SIG-M5 treated with dmso at 0.1 percent for 504 hours (cell line): ENCODE results near the gene UPK1A.
"Not testable (repeated sequence)": the region's sequence is repeated elsewhere in the genome, so short reads cannot be mapped to it uniquely, and the experiment has no call there.

ENCODE experiments used
- DNase-seq: peaks from one replicate; lab custom pipeline; 2025; ENCODE audit not compliant: unreplicated experiment; lab: John Stamatoyannopoulos, UW

Gene UPK1A

GRCh38 chr19:35644206-35644986, 21.9 kb upstream of the UPK1A start:
- peak; percentile 97 for DNase-seq

DNA sequence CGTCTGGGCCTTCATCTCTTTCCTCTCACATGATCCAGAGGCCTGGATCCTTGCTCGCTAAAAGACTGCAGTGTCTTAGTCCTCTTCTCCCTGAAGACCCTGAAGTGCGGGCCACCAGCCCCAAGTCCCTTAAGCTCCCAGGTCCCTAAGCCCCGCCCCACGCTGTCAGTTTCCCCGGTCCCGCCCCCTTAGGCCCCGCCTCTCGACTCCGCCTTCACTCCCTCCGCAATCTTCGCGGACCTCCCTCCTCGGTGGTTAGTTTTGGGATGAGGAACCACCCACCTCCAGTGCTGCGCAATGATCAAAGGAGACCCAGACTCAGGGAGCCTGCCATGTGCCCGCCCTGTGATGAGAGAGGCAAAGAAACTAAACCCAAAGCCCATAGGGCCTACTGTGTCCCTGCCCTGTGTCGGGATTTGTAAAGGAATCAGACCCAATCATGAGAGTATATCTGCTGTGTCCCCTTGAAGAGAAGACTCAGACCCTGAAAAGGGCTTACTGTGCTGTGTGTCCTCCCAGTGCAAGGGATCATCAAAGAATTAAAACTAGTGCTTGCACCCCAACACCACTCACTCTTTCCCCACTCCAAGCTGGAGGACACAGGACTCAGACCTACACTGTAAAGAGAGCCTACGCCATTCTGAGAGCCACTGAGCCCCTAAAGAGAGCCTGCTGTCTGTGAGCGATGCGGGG, 21.2 kb upstream of the UPK1A start:
- peak; percentile 82 for DNase-seq

DNA sequence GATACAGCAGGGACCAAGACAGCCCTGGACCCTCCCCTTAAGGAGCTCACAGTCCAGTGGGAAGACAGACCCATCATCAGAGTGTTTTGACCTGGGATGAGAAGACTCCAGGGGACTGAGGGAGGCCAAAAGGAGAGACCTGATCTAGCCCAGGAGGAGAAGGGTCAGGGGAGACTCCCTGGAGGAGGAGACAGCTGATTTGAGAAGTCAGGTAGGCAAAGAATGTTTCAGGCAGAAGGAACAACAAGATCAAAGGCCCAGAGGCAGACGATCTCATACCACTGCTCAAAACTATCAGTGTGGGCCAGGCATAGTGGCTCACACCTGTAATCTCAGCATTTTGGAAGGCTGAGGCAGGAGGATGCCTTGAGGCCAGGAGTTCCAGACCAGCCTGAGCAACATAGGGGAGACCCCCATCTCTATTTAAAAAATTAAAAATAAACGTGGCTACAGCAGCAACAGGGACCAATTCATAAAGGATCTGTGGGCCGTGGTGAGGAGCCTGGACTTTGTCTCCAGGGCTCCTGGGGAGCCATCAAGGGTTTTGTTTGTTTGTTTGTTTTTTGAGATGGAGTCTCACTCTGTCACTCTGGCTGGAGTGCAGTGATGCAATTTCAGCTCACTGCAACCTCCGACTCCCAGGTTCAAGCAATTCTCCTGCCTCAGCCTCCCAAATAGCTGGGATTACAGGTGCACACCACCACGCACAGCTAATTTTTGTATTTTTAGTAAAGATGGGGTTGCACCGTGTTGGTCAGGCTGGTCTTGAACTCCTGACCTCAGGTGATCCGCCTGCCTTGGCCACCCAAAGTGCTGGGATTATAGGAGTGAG, 20.4 kb upstream of the UPK1A start:
- no peak for DNase-seq

- DNase-seq = peak; percentile 99
Observed at GRCh38 chr19:35648017-35648961, 18.0 kb upstream of the UPK1A start, which contains the start of gene COX6B1. TSS of gene COX6B1 (plus strand) at chr19:35648323. CDS start at chr19:35651244, 2,921 bp downstream.

GRCh38 chr19:35650581-35650980, 15.7 kb upstream of the UPK1A start:
- no peak for DNase-seq

DNA sequence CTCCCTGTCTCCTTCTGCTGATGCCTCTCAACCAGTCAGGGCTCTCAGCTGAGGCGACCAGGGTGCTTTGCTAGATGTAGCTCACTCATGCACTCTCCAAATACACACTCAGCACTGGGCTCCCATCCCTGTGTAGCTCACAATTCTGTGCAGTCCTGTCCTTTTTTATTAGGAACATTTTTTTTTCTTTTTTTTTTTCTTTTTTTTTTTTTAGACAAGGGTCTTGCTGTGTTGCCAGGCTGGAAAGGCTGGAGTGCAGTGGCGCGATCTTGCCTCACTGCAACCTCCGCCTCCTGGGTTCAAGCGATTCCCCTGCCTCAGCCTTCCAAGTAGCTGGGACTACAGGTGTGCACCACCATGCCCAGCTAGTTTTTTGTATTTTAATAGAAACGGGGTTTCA, 11.5 kb upstream of the UPK1A start:
- DNase-seq = not testable (repeated sequence)

DNA sequence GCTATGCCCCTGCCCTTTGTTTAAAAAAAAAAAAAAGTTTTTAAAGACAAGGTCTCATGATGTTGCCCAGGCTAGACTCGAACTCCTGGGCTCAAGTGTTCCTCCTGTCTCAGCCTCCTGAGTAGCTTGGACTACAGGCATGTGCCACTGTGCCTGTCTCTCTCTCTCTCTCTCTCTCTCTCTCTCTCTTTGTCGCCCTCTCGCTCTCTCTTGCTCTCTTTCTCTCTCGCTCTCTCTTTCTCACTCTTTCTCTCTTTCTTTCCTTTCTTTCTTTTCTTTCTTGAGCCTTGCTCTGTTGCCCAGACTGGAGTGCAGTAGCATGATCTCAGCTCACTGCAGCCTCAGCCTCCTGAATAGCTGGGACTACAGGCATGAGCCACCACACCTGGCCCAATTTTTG, 10.7 kb upstream of the UPK1A start:
- no peak for DNase-seq

- no peak for DNase-seq
Observed at GRCh38 chr19:35656700-35657099, 9.6 kb upstream of the UPK1A start.

DNA sequence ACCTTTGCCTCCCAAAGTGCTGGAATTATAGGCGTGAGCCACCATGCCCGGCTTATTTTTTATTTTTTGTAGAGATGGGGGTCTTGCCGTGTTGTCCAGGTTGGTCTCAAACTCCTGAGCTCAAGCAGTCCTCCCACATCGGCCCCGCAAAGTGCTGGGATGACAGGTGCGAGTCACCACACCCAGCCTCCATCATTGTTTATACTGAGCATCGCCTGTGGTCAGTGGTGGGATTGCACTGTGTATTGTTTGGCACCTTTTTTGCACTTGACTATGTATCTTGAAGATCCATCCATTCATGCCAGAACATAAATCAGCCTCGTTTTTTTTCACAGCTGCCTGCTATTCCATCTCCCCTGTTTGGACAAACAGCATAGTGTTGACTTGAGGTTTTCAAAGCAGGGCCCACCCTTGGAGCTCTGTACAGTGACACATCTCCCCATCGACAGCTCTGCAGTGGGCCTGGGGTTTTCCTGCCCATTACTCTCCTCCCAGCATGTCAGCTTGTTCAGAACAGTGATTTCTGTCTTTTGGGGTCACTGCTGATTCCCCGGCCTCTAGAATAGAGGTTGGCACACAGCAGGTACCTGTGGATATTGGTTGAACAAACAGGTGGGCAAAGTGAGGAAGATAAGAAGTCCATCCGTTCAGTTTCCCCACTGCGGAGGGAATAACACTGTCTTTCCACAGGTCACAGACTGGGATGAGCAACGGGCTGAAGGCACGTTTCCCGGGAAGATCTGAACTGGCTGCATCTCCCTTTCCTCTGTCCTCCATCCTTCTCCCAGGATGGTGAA, 8.2 kb upstream of the UPK1A start:
- DNase-seq = no peak

GRCh38 chr19:35661995-35662340, 4.3 kb upstream of the UPK1A start:
- no peak for DNase-seq

- no peak for DNase-seq
Observed at GRCh38 chr19:35663981-35664380, 2.3 kb upstream of the UPK1A start.

DNA sequence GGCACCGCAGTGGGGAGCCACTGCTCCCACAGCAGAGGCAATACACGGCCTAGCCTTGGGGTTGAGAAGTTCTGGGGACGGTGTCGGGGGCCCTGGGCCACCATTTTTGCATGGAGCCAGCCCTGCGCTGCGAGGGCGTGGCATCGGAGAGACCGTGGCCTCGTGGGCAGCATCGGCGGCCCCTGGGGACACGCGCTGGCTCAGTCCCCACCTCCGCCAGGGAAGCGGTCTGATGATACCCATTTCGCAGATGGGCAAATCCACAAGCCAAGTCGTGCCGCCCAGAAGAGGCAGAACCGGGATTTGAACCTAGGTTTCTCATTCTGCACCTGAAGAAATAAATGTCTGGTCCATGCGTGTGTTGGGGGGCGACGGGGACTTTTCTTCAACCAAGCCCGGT, 1.2 kb upstream of the UPK1A start:
- DNase-seq = no peak

DNA sequence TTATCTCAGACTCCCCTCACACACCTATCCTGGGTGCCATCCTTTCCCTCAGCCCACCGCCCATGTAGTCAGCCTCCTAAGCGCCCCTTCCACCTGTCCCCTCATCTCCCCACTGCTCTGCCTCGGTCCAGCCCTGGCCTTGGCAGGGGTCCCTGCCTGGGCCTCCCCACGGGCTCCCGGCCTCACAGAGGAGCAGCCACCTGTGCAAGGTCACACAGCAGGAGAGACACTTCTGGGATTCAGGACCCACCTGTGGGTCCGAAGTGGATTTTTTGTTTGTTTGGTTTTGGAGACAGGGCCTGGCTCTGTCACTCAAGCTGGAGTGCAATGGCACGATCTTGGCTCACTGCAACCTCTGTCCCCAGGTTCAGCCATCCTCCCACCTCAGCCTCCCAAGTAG, 713 bp upstream of the UPK1A start:
- DNase-seq = no peak

DNA sequence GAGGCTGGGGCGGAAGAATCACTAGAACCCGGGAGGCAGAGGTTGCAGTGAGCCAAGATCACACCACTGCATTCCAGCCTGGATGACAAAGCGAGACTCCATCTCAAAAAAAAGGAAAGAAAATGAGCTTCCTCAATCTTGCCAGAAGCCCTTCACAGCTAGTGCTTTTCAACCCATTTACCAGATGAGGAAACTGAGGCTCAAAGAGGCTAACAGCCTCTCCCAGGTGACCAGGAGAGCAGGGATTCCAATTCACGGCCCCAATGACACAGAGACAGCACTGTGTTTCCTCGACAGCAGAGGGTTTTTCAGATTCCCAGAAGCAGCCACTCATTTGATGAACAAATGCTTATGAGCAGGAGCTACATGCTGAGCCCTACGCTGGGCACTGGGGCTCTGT, 3.2 kb downstream of the UPK1A start:
- DNase-seq = no peak

- no peak for DNase-seq
Observed at GRCh38 chr19:35669974-35670373, 3.7 kb downstream of the UPK1A start.

DNA sequence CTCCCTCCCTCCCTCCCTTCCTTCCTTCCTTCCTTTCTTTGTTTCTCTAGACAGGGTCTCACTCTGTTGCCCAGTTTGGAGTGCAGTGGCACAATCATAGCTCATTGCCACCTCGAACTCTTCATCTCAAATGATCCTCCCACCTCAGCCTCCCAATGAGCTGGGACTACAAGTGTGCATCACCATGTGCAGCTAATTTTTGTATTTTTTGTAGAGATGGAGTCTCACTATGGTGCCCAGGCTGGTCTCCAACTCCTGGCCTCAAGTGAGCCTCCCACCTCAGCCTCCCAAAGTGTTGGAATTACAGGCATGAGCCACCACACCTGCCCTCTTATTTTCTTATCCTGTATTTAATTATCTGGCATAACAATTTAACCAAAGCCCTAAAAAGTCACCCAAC, 4.4 kb downstream of the UPK1A start:
- no peak for DNase-seq

GRCh38 chr19:35671818-35672217, 5.5 kb downstream of the UPK1A start:
- DNase-seq = peak; percentile 23

DNA sequence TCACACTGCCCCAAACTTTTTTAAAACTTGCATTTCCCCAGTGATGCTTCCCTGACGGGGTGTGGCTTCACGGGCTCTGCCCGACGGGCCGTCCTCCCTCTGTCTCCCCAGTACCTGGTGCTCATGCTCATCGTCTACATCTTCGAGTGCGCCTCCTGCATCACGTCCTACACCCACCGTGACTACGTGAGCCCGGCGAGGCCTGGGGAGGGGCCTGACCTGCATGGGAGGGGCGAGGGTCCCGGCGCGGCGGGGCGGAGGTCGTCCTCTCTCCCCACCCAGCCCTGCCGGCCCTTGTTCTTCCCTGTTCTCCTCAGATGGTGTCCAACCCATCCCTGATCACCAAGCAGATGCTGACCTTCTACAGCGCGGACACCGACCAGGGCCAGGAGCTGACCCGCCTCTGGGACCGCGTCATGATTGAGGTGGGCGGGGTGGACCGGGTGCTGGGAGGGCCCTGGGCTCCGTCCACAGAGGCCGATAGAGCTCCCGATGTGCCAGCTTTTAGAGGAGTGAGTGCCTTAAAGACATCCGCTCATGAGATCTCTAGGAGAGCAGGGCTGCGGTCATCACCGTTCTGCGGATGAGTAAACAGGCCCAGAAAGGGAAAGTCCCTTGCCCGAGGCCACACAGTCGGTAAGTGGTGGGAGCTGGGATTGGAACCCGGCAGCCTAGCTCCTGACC, 6.9 kb downstream of the UPK1A start:
- no peak for DNase-seq

GRCh38 chr19:35675589-35676140, 9.3 kb downstream of the UPK1A start:
- DNase-seq = no peak
